Measurements from ENCODE around the gene POU2F3.

POU2F3 gene

GRCh38 chr11:120254788-120255518, 15.0 kb downstream of the POU2F3 start:
- TF ChIP-seq, protein P1, sequence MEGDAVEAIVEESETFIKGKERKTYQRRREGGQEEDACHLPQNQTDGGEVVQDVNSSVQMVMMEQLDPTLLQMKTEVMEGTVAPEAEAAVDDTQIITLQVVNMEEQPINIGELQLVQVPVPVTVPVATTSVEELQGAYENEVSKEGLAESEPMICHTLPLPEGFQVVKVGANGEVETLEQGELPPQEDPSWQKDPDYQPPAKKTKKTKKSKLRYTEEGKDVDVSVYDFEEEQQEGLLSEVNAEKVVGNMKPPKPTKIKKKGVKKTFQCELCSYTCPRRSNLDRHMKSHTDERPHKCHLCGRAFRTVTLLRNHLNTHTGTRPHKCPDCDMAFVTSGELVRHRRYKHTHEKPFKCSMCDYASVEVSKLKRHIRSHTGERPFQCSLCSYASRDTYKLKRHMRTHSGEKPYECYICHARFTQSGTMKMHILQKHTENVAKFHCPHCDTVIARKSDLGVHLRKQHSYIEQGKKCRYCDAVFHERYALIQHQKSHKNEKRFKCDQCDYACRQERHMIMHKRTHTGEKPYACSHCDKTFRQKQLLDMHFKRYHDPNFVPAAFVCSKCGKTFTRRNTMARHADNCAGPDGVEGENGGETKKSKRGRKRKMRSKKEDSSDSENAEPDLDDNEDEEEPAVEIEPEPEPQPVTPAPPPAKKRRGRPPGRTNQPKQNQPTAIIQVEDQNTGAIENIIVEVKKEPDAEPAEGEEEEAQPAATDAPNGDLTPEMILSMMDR (IDR thresholded peaks at IDR 0.05; ENCODE audit: insufficient read depth, low read depth, low read length, missing control alignments): no peak
- DNase-seq (ENCODE audit: low read depth): peak; percentile 35
- H3K4me3 ChIP-seq (ENCODE audit: low read depth, low read length): no peak overlapping the region

- TF ChIP-seq, protein P1 (IDR thresholded peaks at IDR 0.05; ENCODE audit: insufficient read depth, low read depth, low read length, missing control alignments): no peak
- H3K4me3 ChIP-seq (ENCODE audit: low read depth, low read length): no peak overlapping the region
- no peak for DNase-seq (ENCODE audit: low read depth)
Measured at GRCh38 chr11:120255519-120255866, 15.6 kb downstream of the POU2F3 start.

GRCh38 chr11:120256178-120256577, 16.2 kb downstream of the POU2F3 start:
- no peak overlapping the region for H3K4me3 ChIP-seq (ENCODE audit: low read depth, low read length)
- no peak for DNase-seq (ENCODE audit: low read depth)
- TF ChIP-seq, protein P1 (IDR thresholded peaks at IDR 0.05; ENCODE audit: insufficient read depth, low read depth, low read length, missing control alignments): no peak

- no peak overlapping the region for H3K4me3 ChIP-seq (ENCODE audit: low read depth, low read length)
- TF ChIP-seq, protein P1 (IDR thresholded peaks at IDR 0.05; ENCODE audit: insufficient read depth, low read depth, low read length, missing control alignments): no peak
Measured at GRCh38 chr11:120256779-120257178, 16.8 kb downstream of the POU2F3 start.

DNA sequence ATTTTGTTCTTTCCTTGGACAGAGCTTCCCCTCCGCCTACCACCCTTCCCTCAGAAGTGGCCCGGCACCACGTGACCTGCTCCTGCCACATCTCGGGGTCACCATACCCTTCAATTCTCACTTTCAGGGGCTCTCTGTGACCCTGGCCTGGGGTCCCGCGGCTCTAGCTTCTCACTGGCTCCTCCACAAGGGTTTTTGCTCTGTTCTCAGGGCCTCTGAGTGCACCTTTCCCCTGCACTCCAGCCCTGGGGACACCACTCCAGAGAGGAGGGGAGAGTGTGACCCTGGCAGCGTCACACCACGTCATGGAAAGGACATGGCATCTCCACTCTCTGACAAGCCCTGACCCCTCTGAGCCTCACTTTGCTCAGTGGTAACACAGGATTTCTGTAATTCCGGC, 17.4 kb downstream of the POU2F3 start:
- no peak for DNase-seq (ENCODE audit: low read depth)
- TF ChIP-seq, protein P1 (IDR thresholded peaks at IDR 0.05; ENCODE audit: insufficient read depth, low read depth, low read length, missing control alignments): no peak
- no peak overlapping the region for H3K4me3 ChIP-seq (ENCODE audit: low read depth, low read length)

More at GRCh38 chr11:120256779-120257178, 16.8 kb downstream of the POU2F3 start:
- no peak for DNase-seq (ENCODE audit: low read depth)

DNA sequence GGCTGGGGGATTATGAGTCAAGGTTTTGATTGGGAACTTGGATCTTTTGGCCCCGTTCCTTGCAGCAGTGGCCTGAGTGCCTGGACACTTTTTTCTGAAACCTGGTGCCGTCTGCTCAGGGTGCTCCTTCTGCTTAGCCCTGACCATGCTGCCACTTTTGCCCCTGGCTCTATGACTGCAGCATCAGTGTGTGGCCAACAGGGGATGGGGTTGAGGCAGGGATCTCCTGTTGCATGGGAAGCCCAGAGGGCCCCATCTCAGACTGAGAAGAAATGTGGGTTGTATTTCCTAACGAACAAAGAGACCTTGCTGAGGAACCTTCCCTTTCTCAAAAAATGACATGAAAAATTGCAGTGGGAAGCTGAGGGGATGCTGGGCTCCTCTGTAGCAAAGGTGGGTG, 18.7 kb downstream of the POU2F3 start:
- DNase-seq (ENCODE audit: low read depth): no peak
- H3K4me3 ChIP-seq (ENCODE audit: low read depth, low read length): no peak overlapping the region
- TF ChIP-seq, protein P1 (IDR thresholded peaks at IDR 0.05; ENCODE audit: insufficient read depth, low read depth, low read length, missing control alignments): no peak

DNA sequence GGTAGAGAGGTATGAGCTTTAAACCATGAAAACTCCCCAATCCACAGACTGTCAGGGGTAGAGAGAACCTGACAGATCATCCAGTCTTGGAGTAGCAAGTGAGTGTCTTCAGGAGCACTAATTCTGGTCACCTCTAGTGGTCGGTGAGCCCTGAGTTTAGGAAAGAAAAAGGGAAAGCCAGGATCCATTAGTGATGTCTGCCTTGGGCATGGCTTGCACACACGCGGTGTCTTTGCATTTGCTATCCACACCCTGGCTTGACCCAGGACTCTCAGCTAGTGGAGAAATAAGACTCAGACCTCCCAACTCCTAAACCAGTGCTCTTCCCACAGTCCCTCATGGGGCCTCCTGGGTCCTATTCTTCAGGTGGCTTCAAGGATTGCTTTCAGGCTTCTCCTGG, 19.3 kb downstream of the POU2F3 start:
- no peak for DNase-seq (ENCODE audit: low read depth)
- TF ChIP-seq, protein P1 (IDR thresholded peaks at IDR 0.05; ENCODE audit: insufficient read depth, low read depth, low read length, missing control alignments): no peak

More for the DNA sequence above, 19.3 kb downstream of the POU2F3 start:
- no peak overlapping the region for H3K4me3 ChIP-seq (ENCODE audit: low read depth, low read length)
